Neural cell (in vitro differentiated cells): Measurements from ENCODE around the gene CFTR. TPM values are rescaled to one million over a fixed set of nuclear protein-coding genes. Genes with fewer than 3 reads are reported as not detected.

ENCODE experiments used
- H2AFZ ChIP-seq: fragments of 200-600, 300-800 bp; sonication (generic), shearing (Covaris generic); 2 replicates; pipeline ENCODE4 v1.6.0; 2014; ENCODE audit warnings: low read depth, mild to moderate bottlenecking, antibody characterized with exemption, low read length, moderate library complexity
- H3F3A ChIP-seq: fragments of 200-600 bp; shearing (Covaris generic); 2 replicates; pipeline ENCODE4 v1.6.1; 2016; ENCODE audit warnings: mild to moderate bottlenecking, moderate library complexity, mixed read lengths, antibody characterized with exemption, low read length; ENCODE audit not compliant: insufficient read depth, poor library complexity, severe bottlenecking
- H3K27ac ChIP-seq: fragments of 200-600, 300-800 bp; sonication (generic), shearing (Covaris generic); 2 replicates; pipeline ENCODE4 v1.5.1; 2014; ENCODE audit warnings: mild to moderate bottlenecking, low read length, moderate library complexity
- H3K27me3 ChIP-seq: fragments of 300-800, 200-600 bp; sonication (generic), shearing (Covaris generic); 2 replicates; pipeline ENCODE4 v1.6.0; 2014; ENCODE audit warnings: mild to moderate bottlenecking, low read depth, low read length, moderate library complexity; ENCODE audit not compliant: insufficient read depth
- H3K36me3 ChIP-seq: fragments of 300-800, 200-600 bp; sonication (generic), shearing (Covaris generic); 2 replicates; pipeline ENCODE4 v1.5.1; 2014; ENCODE audit warnings: mild to moderate bottlenecking, antibody characterized with exemption, low read length, moderate library complexity; ENCODE audit not compliant: insufficient read depth
- H3K4me2 ChIP-seq: fragments of 300-800, 200-600 bp; sonication (generic), shearing (Covaris generic); 2 replicates; pipeline ENCODE4 v1.6.0; 2014; ENCODE audit warnings: mild to moderate bottlenecking, low read length
- H3K4me3 ChIP-seq: fragments of 300-800, 200-600 bp; sonication (generic), shearing (Covaris generic); 2 replicates; pipeline ENCODE4 v1.5.1; 2014; ENCODE audit warnings: mild to moderate bottlenecking, low read length, moderate library complexity
- H3K79me2 ChIP-seq: fragments of 200-600 bp; shearing (Covaris generic); replicated peaks from 2 replicates; pipeline ENCODE4 v1.6.0; 2014; ENCODE audit warnings: mild to moderate bottlenecking, low read length, moderate library complexity; ENCODE audit not compliant: insufficient read depth
- H3K9ac ChIP-seq: fragments of 300-800, 200-600 bp; sonication (generic), shearing (Covaris generic); 2 replicates; pipeline ENCODE4 v1.6.1; 2016; ENCODE audit warnings: mild to moderate bottlenecking, low read length, mixed read lengths
- H3K9me2 ChIP-seq: fragments of 200-600 bp; shearing (Covaris generic); 2 replicates; pipeline ENCODE4 v1.6.1; 2016; ENCODE audit warnings: mild to moderate bottlenecking, low read length, mixed read lengths; ENCODE audit not compliant: insufficient read depth
- H3K9me3 ChIP-seq: fragments of 200-600, 300-800 bp; sonication (generic), shearing (Covaris generic); 2 replicates; pipeline ENCODE4 v1.6.1; 2016; ENCODE audit warnings: mild to moderate bottlenecking, mixed run types, low read length, moderate library complexity, mixed read lengths
- H4K20me1 ChIP-seq: fragments of 200-600 bp; shearing (Covaris generic); 2 replicates; pipeline ENCODE4 v1.6.1; 2016; ENCODE audit warnings: mild to moderate bottlenecking, mixed run types; ENCODE audit not compliant: insufficient read depth
- EP300 ChIP-seq: fragments of 450-650 bp; conservative IDR thresholded peaks from 2 replicates; pipeline ENCODE4 v1.6.1; 2014; ENCODE audit warnings: antibody characterized with exemption, mild to moderate bottlenecking, moderate library complexity; ENCODE audit not compliant: poor library complexity, severe bottlenecking
- EZH2 ChIP-seq: fragments of 200-600, 300-800 bp; shearing (Covaris generic), sonication (generic); IDR thresholded peaks from 2 replicates; pipeline ENCODE4 v1.6.1; 2014; ENCODE audit warnings: antibody characterized with exemption, low read length, borderline replicate concordance, mild to moderate bottlenecking; ENCODE audit not compliant: insufficient read depth, poor library complexity, severe bottlenecking
- MXI1 ChIP-seq: fragments of 450-650 bp; conservative IDR thresholded peaks from 2 replicates; pipeline ENCODE4 v1.6.1; 2014; ENCODE audit warnings: antibody characterized with exemption, mild to moderate bottlenecking; ENCODE audit not compliant: poor library complexity, severe bottlenecking
- POLR2AphosphoS5 ChIP-seq: IDR thresholded peaks from 2 replicates; pipeline ENCODE4 v1.6.1; 2012
- RAD21 ChIP-seq: fragments of 450-650 bp; conservative IDR thresholded peaks from 2 replicates; pipeline ENCODE4 v1.6.1; 2014; ENCODE audit warnings: antibody characterized with exemption, mild to moderate bottlenecking, moderate library complexity
- SMC3 ChIP-seq: fragments of 450-650 bp; conservative IDR thresholded peaks from 2 replicates; pipeline ENCODE4 v1.6.1; 2014; ENCODE audit warnings: antibody characterized with exemption, mild to moderate bottlenecking, moderate library complexity; ENCODE audit not compliant: poor library complexity
- TAF1 ChIP-seq: IDR thresholded peaks from 2 replicates; pipeline ENCODE4 v1.6.1; 2012; ENCODE audit warnings: low read depth
- polyA plus RNA-seq: library from polyadenylated mRNA; depleted of rRNA; stranded (reverse); fragments of >200 nt; gene quantifications from 2 replicates; pipeline ENCODE4 v1.2.3, GENCODE V29; 2014
- TF ChIP-seq, protein P1 (sequence below): IDR thresholded peaks from 2 replicates; pipeline ENCODE4 v1.6.1; 2012; ENCODE audit warnings: borderline replicate concordance
- TF ChIP-seq, protein P2 (sequence below): fragments of 450-650 bp; IDR thresholded peaks from 2 replicates; pipeline ENCODE4 v1.5.1; 2014; ENCODE audit warnings: antibody characterized with exemption, mild to moderate bottlenecking, moderate library complexity; ENCODE audit not compliant: poor library complexity, severe bottlenecking

CFTR gene
- polyA plus RNA-seq, 1 donor from 2014 or later, result not detected

DNA sequence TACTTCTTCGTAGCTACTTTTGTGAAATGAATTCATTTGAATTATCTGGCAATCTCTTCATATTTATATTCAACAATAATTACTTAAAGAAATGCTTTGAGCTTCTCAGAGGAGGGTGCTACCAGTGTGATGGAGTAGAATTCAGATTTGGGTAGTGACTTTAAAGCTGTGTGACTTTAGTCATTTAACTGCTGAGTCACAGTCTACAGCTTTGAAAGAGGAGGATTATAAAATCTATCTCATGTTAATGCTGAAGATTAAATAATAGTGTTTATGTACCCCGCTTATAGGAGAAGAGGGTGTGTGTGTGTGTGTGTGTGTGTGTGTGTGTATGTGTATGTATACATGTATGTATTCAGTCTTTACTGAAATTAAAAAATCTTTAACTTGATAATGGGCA, 68.2 kb downstream of the CFTR start:
- H4K20me1 ChIP-seq, result no peaks in the 10 kb centered on the region
- no peak overlapping the region for H2AFZ ChIP-seq
- no peaks in the 10 kb centered on the region for H3K36me3 ChIP-seq
- no peak for TF ChIP-seq EP300
- TF ChIP-seq, protein P1, sequence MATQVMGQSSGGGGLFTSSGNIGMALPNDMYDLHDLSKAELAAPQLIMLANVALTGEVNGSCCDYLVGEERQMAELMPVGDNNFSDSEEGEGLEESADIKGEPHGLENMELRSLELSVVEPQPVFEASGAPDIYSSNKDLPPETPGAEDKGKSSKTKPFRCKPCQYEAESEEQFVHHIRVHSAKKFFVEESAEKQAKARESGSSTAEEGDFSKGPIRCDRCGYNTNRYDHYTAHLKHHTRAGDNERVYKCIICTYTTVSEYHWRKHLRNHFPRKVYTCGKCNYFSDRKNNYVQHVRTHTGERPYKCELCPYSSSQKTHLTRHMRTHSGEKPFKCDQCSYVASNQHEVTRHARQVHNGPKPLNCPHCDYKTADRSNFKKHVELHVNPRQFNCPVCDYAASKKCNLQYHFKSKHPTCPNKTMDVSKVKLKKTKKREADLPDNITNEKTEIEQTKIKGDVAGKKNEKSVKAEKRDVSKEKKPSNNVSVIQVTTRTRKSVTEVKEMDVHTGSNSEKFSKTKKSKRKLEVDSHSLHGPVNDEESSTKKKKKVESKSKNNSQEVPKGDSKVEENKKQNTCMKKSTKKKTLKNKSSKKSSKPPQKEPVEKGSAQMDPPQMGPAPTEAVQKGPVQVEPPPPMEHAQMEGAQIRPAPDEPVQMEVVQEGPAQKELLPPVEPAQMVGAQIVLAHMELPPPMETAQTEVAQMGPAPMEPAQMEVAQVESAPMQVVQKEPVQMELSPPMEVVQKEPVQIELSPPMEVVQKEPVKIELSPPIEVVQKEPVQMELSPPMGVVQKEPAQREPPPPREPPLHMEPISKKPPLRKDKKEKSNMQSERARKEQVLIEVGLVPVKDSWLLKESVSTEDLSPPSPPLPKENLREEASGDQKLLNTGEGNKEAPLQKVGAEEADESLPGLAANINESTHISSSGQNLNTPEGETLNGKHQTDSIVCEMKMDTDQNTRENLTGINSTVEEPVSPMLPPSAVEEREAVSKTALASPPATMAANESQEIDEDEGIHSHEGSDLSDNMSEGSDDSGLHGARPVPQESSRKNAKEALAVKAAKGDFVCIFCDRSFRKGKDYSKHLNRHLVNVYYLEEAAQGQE, result no peak
- TF ChIP-seq EZH2, result no peak
- no peak for TF ChIP-seq RAD21
- no peak for TF ChIP-seq TAF1
- no peak for TF ChIP-seq SMC3
- no peak for TF ChIP-seq MXI1
- TF ChIP-seq POLR2AphosphoS5, result no peak
- TF ChIP-seq, protein P2, sequence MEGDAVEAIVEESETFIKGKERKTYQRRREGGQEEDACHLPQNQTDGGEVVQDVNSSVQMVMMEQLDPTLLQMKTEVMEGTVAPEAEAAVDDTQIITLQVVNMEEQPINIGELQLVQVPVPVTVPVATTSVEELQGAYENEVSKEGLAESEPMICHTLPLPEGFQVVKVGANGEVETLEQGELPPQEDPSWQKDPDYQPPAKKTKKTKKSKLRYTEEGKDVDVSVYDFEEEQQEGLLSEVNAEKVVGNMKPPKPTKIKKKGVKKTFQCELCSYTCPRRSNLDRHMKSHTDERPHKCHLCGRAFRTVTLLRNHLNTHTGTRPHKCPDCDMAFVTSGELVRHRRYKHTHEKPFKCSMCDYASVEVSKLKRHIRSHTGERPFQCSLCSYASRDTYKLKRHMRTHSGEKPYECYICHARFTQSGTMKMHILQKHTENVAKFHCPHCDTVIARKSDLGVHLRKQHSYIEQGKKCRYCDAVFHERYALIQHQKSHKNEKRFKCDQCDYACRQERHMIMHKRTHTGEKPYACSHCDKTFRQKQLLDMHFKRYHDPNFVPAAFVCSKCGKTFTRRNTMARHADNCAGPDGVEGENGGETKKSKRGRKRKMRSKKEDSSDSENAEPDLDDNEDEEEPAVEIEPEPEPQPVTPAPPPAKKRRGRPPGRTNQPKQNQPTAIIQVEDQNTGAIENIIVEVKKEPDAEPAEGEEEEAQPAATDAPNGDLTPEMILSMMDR, result no peak
- H3K9me2 ChIP-seq, result no peaks in the 10 kb centered on the region
- H3K9me3 ChIP-seq, result no peaks in the 10 kb centered on the region
- no peak overlapping the region for H3K4me2 ChIP-seq
- no peak overlapping the region for H3K27ac ChIP-seq
- no peaks in the 10 kb centered on the region for H3K79me2 ChIP-seq
- no peaks in the 10 kb centered on the region for H3F3A ChIP-seq
- no peak overlapping the region for H3K4me3 ChIP-seq
- no peaks in the 10 kb centered on the region for H3K27me3 ChIP-seq
- no peak overlapping the region for H3K9ac ChIP-seq

DNA sequence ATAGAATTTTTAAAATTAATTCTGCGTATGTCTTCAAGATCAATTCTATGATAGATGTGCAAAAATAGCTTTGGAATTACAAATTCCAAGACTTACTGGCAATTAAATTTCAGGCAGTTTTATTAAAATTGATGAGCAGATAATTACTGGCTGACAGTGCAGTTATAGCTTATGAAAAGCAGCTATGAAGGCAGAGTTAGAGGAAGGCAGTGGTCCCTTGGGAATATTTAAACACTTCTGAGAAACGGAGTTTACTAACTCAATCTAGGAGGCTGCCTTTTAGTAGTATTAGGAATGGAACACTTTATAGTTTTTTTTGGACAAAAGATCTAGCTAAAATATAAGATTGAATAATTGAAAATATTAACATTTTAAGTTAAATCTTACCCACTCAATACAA, 70.8 kb downstream of the CFTR start:
- no peaks in the 10 kb centered on the region for H3K9me3 ChIP-seq
- H3K36me3 ChIP-seq, result no peaks in the 10 kb centered on the region
- no peak overlapping the region for H3K9ac ChIP-seq
- no peak overlapping the region for H3K4me2 ChIP-seq
- TF ChIP-seq, protein P2, result no peak
- no peak for TF ChIP-seq EP300
- no peak for TF ChIP-seq RAD21
- TF ChIP-seq MXI1, result no peak
- no peak for TF ChIP-seq EZH2
- TF ChIP-seq TAF1, result no peak
- no peaks in the 10 kb centered on the region for H3K79me2 ChIP-seq
- H3K9me2 ChIP-seq, result no peaks in the 10 kb centered on the region
- H3F3A ChIP-seq, result no peaks in the 10 kb centered on the region
- H4K20me1 ChIP-seq, result no peaks in the 10 kb centered on the region
- no peaks in the 10 kb centered on the region for H3K27me3 ChIP-seq
- no peak overlapping the region for H3K4me3 ChIP-seq
- H3K27ac ChIP-seq, result no peak overlapping the region
- no peak overlapping the region for H2AFZ ChIP-seq
